Subcutaneous abdominal adipose tissue (tissue), 5 donors: Measurements from ENCODE around the gene SHROOM3.

Experiments used
- H3K27ac ChIP-seq: one replicate; pipeline ENCODE4 v1.7.0; 2013; ENCODE audit warnings: low read depth, mild to moderate bottlenecking, inconsistent platforms, low read length, moderate library complexity
- H3K27me3 ChIP-seq, 5 donors: one replicate each; pipeline ENCODE4 v1.7.0; 2013; ENCODE audit warnings: low read length in 5 of 5, inconsistent platforms in 1 of 5; ENCODE audit not compliant: control insufficient read depth in 5 of 5, insufficient read depth in 4 of 5
- H3K36me3 ChIP-seq, 5 donors: one replicate each; pipeline ENCODE4 v1.7.0; 2013; ENCODE audit warnings: low read length in 5 of 5; ENCODE audit not compliant: control insufficient read depth in 5 of 5, insufficient read depth in 5 of 5
- H3K4me1 ChIP-seq, 5 donors: one replicate each; pipeline ENCODE4 v1.7.0; 2013; ENCODE audit warnings: low read length in 5 of 5, mild to moderate bottlenecking in 3 of 5, moderate library complexity in 1 of 5; ENCODE audit not compliant: control insufficient read depth in 5 of 5, insufficient read depth in 5 of 5
- H3K4me3 ChIP-seq, 5 donors: one replicate each; pipeline ENCODE4 v1.7.0; 2013; ENCODE audit warnings: low read length in 5 of 5, low read depth in 1 of 5
- H3K9ac ChIP-seq, 5 donors: one replicate each; pipeline ENCODE4 v1.7.0; 2013; ENCODE audit warnings: low read length in 5 of 5, mild to moderate bottlenecking in 4 of 5, moderate library complexity in 3 of 5
- H3K9me3 ChIP-seq, 5 donors: one replicate each; pipeline ENCODE4 v1.7.0; 2013; ENCODE audit warnings: low read length in 5 of 5; ENCODE audit not compliant: control insufficient read depth in 5 of 5
- donor health status: healthy.
- donor health status: healthy.
- donor health status: healthy.
- donor health status: healthy.
- donor health status: healthy.

SHROOM3 gene

GRCh38 chr4:76585897-76586360, 150.9 kb downstream of the SHROOM3 start:
- H3K4me1 ChIP-seq, result peaks cover 0 to 23% (median 20%) of the 10 kb centered on the region in 5 donors
- no peak overlapping the region for H3K27ac ChIP-seq
- H3K36me3 ChIP-seq, result no peaks in the 10 kb centered on the region
- H3K9me3 ChIP-seq, result no peaks in the 10 kb centered on the region
- H3K9ac ChIP-seq, result peak overlapping the region in 3 of 5 donors; percentile 31 to 45 (median 38)
- H3K4me3 ChIP-seq, result peak overlapping the region; percentile 48 to 62 (median 56)
- peaks cover 0 to 12% (median 0%) of the 10 kb centered on the region in 5 donors for H3K27me3 ChIP-seq

- Histone ChIP-seq H3K4me3 (no peak overlapping the region), H3K27me3 (peaks cover 0 to 8% (median 0%) of the 10 kb centered on the region in 5 donors), H3K36me3 (no peaks in the 10 kb centered on the region), H3K9ac (no peak overlapping the region), H3K9me3 (no peaks in the 10 kb centered on the region), H3K27ac (no peak overlapping the region), H3K4me1 (peaks cover 0 to 31% (median 24%) of the 10 kb centered on the region in 5 donors)
Measured at GRCh38 chr4:76588274-76588673, 153.2 kb downstream of the SHROOM3 start.

GRCh38 chr4:76589402-76589801, 154.4 kb downstream of the SHROOM3 start:
- Histone ChIP-seq H3K27me3 (peaks cover 0 to 6% (median 0%) of the 10 kb centered on the region in 5 donors), H3K9ac (no peak overlapping the region), H3K36me3 (no peaks in the 10 kb centered on the region), H3K4me1 (peaks cover 0 to 31% (median 24%) of the 10 kb centered on the region in 5 donors), H3K27ac (no peak overlapping the region), H3K4me3 (no peak overlapping the region), H3K9me3 (no peaks in the 10 kb centered on the region)

GRCh38 chr4:76589872-76590797, 155.1 kb downstream of the SHROOM3 start:
- Histone ChIP-seq H3K9me3 (no peaks in the 10 kb centered on the region), H3K9ac (no peak overlapping the region), H3K36me3 (no peaks in the 10 kb centered on the region), H3K4me3 (no peak overlapping the region), H3K27ac (no peak overlapping the region), H3K4me1 (peaks cover 0 to 31% (median 24%) of the 10 kb centered on the region in 5 donors), H3K27me3 (peaks cover 0 to 6% (median 0%) of the 10 kb centered on the region in 5 donors)

- no peaks in the 10 kb centered on the region for H3K9me3 ChIP-seq
- peaks cover 0 to 28% (median 23%) of the 10 kb centered on the region in 5 donors for H3K4me1 ChIP-seq
- peaks cover 0 to 6% (median 0%) of the 10 kb centered on the region in 5 donors for H3K27me3 ChIP-seq
- H3K9ac ChIP-seq, result peak overlapping the region in 1 of 5 donors; percentile 22
- H3K27ac ChIP-seq, result no peak overlapping the region
- H3K36me3 ChIP-seq, result no peaks in the 10 kb centered on the region
- no peak overlapping the region for H3K4me3 ChIP-seq
Measured at GRCh38 chr4:76590798-76591281, 155.8 kb downstream of the SHROOM3 start.

GRCh38 chr4:76591992-76592391, 157.0 kb downstream of the SHROOM3 start:
- Histone ChIP-seq H3K27me3 (no peaks in the 10 kb centered on the region), H3K27ac (no peak overlapping the region), H3K36me3 (no peaks in the 10 kb centered on the region), H3K4me3 (no peak overlapping the region), H3K9ac (no peak overlapping the region), H3K9me3 (no peaks in the 10 kb centered on the region), H3K4me1 (peaks cover 0 to 22% (median 17%) of the 10 kb centered on the region in 5 donors)

- no peak overlapping the region for H3K4me3 ChIP-seq
- no peaks in the 10 kb centered on the region for H3K27me3 ChIP-seq
- peaks cover 0 to 22% (median 17%) of the 10 kb centered on the region in 5 donors for H3K4me1 ChIP-seq
- no peak overlapping the region for H3K27ac ChIP-seq
- H3K36me3 ChIP-seq, result no peaks in the 10 kb centered on the region
- H3K9me3 ChIP-seq, result no peaks in the 10 kb centered on the region
- no peak overlapping the region for H3K9ac ChIP-seq
Measured at GRCh38 chr4:76592460-76592859, 157.4 kb downstream of the SHROOM3 start.

- H3K9me3 ChIP-seq, result no peaks in the 10 kb centered on the region
- no peaks in the 10 kb centered on the region for H3K36me3 ChIP-seq
- peaks cover 0 to 22% (median 17%) of the 10 kb centered on the region in 5 donors for H3K4me1 ChIP-seq
- H3K4me3 ChIP-seq, result no peak overlapping the region
- no peak overlapping the region for H3K27ac ChIP-seq
- no peaks in the 10 kb centered on the region for H3K27me3 ChIP-seq
- H3K9ac ChIP-seq, result no peak overlapping the region
Measured at GRCh38 chr4:76594173-76594572, 159.1 kb downstream of the SHROOM3 start.

- Histone ChIP-seq H3K9ac (no peak overlapping the region), H3K36me3 (no peaks in the 10 kb centered on the region), H3K9me3 (no peaks in the 10 kb centered on the region), H3K4me1 (peaks cover 0 to 13% (median 6%) of the 10 kb centered on the region in 5 donors), H3K4me3 (no peak overlapping the region), H3K27ac (no peak overlapping the region), H3K27me3 (no peaks in the 10 kb centered on the region)
Measured at GRCh38 chr4:76595435-76595834, 160.4 kb downstream of the SHROOM3 start.

GRCh38 chr4:76596713-76597112, 161.7 kb downstream of the SHROOM3 start:
- no peak overlapping the region for H3K4me3 ChIP-seq
- peaks cover 0 to 4% (median under 1%) of the 10 kb centered on the region in 5 donors for H3K4me1 ChIP-seq
- H3K27ac ChIP-seq, result no peak overlapping the region
- no peak overlapping the region for H3K9ac ChIP-seq
- H3K36me3 ChIP-seq, result no peaks in the 10 kb centered on the region
- no peaks in the 10 kb centered on the region for H3K9me3 ChIP-seq
- H3K27me3 ChIP-seq, result no peaks in the 10 kb centered on the region
